Fibroblast of gingiva (primary cell): ENCODE results near the gene PLA2G6.
A peak's percentile ranks its signal among the peaks of the same experiment; 100 is the strongest.

Experiments used
- DNase-seq: peaks from one replicate; pipeline ENCODE4 v3.0.0-alpha.2; 2011; ENCODE audit warnings: low read depth

The PLA2G6 gene

DNA sequence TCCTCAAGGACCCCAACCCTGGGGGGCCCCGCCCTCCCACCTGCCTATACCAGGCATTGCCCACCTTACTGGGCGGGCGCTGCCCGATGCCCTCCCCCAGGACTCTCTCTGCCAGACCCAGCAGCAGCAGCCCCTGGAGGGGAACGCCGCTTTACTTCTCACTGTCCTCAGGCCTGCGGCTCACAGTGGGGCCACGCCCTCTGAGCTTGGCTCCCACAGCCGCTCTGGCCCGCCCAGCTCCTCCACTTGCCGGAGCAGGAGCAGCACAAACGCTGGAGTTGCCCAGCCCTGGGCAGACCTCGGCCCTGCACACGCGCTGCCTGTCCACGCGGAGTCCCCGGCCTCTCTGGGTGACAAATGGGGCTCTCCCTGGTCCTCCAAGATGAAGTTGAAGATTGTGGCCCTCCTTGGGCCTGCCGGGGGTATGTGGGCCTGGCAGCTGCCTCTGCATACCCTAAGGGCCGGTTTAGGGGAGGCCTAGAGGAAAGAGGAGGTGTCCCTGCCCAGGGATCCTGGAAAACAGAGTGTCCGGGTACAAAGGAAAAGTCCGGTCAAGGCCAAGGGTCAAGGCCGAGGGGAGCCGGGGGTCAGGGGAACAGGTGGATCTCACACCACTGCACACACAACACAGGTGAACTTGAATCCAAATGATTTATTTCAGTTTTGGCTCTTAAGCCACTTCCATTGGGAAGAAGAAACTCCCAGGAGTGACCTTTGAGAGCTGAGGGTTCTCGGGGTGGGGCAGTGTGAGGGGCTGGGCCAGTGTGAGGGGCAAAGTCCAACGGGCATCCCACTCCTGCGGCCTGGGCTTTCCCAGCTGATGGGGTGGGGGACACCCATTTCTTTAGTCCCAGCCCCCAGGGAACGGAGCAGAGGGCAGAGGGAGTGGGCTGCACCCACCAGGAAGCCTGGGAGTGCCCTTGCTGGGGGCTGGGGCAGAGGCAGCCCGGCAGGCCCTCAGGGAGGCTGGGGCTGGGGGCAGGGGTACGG lies 70.5 kb downstream of the PLA2G6 start:
- no peak for DNase-seq

DNA sequence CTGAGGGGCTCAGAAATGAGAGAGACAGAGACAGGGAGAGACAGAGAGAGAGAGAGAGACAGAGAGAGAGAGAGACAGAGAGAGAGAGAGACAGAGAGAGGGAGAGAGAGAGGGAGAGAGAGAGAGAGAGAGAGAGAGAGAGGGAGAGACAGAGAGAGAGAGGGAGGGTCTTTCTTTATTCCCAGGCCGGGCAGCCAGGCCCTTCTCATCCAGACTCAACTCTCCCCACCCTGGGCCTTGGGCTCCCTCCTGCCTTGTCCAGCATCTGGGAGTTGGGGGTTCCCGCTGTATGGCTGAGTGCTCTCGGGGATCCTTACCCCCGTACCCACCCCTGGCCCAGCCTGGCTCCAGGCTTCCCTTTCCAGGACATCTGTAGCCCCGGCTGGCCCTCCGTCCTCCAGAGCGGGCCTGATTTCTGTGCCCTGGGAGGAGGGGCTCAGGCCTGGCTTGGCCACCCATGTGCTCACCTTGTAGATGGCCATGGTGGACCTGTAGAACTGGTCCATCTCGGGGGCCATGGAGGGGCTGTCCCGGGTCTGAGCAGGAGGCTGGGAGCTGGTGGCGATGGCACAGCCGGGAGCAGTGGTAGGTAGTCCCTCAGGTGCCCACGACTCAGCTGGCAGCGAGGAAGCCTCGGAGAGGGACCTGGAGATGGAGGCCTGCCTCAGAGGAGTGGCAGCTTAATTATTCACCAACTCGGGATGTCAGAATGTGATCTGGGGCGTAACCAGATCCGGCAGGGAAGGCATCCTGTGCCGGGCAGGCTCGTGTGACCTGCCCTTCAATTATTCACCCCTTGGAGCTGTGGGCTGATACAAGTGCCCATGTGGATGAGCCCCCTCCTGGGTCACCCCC lies 71.4 kb downstream of the PLA2G6 start, which contains the start of gene BAIAP2L2:
BAIAP2L2 (minus strand) TSS at position 677 of the 855 bp plus-strand sequence; CDS start at position 518, 159 bp downstream.
- DNase-seq, result no peak

DNA sequence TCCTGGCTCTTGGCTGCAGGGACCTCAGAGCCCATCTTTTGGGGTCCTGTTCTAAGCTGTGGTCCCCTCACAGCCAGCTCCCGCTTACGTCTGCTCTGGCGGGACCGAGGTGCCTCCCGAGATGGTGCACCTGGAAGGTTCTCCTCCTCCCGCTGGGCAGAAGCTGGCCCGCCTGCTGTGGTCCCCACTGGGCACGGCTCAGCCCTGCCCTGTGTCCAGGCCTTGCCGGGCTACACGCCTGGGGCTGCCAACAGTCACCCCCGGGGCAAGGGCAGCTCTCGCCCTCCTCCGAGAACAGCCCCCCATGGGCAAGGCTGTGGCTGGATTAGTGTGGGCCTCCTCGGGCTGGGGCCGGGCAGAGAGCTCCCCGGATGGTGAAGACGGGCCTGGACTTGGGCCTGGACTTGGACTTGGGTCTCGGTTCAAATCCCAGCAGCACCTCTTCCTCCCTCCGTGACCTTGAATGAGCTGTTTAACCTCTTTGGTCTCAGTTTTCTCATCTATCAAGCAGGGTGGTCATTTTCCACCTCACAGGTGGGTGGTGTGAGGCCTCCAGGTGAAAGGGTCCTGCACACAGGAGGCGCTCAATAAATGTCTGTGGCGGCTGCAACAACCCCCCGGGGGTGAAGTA lies 72.1 kb downstream of the PLA2G6 start:
- DNase-seq, result no peak

DNA sequence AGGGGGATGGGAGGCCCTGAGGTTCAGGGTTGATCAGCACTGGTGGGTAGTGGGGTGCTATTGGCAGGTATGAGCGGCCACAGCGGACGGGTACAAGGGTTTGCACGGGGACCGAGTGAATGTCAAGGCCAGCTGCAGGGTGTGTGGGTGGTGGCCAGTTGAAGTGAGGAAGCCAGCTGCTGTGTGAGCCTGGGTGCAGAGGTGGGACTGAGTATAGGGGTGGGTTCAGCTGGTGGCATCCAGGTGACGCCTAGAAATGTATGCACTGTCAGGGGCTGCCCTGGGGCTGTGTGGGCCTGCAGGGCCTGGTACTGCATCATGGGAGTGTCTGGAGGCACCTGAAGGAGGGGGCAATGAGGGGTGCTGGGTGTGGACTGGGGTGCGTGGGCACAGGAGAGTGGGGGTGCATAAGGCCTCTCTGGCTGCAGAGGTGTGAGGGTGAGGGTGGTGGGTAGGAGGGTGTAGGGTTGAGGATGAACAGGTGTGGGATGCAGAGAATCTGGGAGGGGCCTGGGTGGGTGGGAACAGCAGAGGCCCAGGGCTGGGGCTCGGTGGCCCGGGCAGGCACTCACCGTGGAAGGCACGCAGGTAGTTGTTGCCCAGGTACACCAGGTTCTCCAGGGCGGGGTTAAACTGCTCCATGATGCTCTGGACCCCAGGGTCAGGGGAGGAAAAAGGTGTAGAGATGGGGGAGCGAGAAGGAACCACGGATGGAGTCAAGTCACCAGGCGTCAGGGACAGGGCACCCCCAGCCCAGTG lies 72.9 kb downstream of the PLA2G6 start:
- no peak for DNase-seq

DNA sequence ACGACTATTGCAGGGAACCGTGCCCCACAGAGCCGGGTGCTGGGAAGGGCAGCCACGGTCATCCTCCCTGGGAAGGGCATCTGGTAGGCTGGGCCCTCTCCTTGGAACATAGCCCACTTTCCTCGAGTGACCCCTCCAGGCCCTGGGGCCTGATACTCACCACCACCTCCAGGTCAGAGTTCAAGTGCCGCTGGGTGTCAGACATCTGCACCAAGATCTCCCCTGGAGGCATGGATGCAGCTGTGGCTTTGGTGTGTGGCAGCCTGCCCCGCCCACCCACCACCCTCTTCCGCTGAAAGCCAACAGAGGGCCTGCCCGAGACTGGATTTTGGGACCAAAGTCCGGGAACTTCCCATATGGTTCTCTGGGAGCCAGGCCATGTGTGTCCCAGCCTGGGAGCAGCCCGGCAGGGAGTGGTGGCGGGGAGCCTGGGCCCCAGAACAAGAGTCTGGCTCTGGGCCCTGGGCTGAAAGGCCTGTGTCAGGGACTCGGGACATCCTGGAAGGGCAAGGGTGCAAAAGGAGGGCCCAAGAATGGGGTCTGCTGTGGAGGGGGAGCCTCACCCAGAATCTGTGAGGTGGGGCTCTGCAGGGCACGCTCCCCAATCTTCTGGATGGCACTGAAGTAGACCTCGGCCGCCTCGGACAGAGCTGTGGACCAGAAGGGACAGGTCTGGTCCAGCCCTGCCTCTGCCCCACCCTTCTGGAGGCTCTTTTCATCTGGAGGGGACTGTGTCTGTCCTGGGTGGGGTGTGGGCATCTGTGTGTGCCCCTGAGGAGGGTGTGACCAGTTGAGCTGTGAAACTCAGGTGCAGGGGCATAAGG lies 73.7 kb downstream of the PLA2G6 start:
- peak; percentile 39 for DNase-seq

DNA sequence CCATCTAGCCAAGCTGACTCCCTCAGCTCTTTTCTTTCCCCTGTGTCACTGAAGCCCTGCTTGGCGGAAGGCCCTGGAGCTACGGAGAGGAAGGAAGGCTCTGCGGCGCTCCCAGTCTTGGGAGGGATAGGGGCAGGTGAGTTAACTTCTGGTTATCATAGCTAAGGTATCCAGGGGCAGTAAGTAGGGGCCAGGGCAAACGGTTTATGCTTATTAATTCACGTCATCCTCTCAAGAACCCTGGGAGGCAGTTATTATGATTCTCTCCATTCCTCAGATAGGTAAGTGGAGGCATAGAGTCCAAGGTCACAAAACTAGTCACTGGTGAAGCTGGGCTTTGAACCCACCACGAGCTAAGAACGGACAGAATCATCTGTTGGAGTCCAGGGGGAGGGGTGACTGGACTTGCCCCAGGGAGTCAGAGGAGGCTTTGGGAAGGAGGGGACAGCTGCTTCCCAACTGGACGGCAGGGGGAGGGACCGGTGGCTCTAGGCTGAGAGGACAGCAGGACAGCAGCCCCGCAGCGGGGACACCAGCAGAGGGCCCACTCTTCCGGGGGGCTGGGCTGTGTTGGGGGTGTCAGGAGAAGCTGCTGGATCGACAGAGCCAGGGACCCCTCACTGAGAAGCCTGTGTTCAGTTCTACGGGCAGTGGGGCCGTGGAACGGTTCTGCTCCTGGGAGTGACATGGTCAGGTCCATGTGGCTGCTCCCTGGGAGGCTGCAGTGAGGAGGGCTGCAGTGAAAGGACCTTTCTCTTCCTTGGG lies 74.6 kb downstream of the PLA2G6 start:
- DNase-seq, result no peak

DNA sequence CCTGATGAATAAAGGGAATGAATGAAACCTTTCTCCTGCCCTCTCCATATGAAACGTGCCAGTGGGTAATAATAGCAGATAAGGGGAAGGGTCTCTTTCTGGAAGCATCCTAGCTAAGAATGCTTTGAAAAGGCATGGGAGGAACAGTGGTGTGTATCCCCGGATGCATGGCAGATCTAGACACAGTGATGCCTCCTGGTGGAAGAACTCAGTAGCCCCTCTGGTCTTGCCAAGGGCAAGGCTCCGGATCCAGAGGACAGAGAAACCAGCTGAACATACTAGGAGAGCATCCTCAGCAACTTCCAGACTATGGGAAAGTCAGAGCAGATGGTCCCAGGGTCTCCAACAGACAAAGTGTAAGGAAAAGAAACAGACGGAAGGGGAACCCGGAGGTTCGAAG lies 77.5 kb downstream of the PLA2G6 start:
- DNase-seq, result no peak

DNA sequence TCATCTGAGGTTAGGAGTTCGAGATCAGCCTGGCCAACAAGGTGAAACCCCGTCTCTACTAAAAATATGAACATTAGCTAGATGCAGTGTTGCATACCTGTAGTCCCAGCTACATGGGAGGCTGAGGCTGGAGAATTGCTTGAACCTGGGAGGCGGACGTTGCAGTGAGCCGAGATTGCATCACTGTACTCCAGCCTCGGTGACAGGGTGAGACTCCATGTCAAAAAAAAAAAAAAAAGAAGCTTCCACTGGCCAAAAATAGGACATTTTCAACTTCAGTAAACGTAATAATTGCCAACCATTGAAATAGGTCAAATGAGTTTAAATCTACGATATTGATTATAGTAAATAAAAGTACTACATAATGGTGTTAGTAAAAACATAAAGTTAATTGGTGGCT lies 78.0 kb downstream of the PLA2G6 start:
- DNase-seq, result no peak

DNA sequence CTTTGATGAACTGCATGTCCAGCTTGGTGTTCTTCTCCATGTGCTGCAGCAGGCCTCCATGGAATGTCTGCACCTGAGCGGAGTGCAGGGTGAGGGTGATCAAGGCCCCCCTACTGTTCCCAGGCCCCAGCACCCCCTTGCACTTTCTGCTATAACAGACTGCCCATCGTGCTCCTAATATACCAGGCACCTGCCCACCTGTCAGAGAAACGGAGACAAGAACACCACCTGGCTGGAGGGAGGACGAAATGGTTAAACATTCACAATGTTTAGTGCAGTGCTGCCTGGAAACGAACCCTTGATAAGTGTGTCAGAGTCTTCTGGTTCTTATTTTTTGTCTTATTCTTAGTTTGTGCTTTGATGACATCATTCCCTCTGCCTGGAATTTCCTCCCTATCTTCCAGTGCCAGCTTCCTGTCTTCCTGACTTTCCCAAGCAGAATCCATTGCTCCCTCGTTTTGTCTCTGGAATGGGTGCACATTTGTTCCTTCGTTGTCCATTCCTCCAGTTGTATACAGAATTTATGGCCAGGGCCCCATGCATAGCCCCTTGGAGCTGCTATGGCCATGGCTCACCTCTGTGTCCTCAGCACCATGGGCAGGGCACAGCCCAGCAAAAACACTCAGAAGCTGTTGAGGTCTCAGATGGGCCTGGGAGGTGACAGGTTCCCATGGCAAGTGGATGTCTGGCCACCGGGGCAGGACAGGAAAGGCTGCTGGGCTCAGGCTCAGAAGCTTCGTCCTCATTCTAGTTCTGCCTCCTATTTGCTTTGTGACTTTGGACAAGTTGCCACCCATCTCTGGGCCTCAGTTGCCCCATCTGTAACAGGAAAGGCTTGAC lies 83.0 kb downstream of the PLA2G6 start:
- DNase-seq, result peak; percentile 16

DNA sequence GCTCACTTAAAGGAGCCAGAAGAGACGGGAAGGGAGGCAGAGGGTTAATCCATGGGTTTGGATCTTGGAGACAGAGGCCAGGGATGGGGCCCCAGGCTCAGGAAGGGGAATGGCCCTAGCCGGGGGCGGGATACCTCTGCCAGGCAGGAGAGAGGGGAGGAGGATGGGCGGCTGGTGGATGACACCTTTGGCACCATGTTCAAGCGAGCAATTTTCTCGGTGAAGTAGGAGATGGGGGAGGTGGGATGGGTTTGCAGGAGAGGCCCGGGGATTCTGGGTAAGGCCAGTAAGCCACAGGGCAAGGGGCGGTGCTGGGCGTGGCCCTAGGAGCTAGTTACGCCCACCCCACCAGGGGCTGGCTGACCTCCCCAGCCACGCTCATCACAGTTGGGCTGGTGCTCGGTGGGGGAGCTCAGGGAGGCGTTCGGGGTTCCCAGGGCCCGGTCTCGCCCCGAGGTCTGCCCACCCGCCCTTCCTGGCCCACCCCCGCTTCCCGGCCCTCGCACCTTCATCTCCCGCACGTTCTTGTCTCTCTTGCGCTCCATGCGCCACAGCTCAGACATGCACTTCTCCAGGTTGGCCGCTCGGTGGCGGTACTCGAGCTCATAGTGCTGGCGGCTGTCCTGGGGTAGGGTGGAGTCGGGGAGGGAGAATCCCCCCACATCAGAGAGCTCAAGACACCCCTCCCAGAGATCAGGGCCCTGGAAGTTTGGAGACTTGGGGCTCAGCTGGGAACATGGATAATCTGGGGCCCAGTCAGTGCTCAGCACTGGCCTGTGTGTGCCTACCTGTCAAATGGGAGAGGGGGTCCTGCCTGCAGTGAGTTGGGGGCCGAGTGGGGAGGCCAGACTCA lies 83.8 kb downstream of the PLA2G6 start:
- no peak for DNase-seq

DNA sequence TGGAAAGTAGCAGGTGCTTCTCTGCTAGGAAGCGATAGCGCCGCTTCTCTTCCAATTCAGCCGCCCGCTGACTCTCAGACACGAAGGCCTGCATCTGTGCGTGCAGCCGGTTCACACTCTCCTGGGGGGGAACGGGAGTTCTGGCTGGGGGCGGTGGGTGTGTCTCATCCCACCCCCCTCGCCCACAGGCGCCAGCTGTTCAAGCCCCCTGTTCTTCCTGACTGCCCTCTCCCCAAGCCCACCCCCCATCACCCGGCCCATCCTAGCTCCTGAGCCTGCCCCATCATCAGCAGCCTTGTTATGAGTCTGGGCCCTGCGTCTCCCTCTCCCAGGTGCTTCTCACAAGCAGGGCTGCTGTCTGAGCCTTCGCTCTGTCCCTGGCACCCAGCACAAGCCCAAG lies 84.6 kb downstream of the PLA2G6 start:
- no peak for DNase-seq

DNA sequence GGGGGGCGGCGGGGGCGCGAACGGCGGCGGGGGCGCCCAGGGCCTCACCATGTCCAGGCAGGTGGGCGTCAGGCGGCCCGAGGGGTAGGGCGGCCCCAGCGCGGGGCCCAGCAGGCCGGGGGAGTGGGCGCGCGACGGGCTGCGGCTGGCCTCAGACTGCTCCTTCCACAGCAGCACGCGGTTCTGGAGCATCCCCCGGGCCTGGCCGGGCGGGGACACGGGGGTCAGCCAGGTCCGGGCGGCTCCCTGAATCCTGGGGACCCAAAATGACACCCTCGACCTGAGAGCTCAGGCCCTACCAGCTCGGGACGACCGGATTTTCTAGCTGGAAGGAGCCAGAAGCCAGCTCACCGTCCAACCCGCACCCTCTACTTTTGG lies 92.2 kb downstream of the PLA2G6 start:
- no peak for DNase-seq

DNA sequence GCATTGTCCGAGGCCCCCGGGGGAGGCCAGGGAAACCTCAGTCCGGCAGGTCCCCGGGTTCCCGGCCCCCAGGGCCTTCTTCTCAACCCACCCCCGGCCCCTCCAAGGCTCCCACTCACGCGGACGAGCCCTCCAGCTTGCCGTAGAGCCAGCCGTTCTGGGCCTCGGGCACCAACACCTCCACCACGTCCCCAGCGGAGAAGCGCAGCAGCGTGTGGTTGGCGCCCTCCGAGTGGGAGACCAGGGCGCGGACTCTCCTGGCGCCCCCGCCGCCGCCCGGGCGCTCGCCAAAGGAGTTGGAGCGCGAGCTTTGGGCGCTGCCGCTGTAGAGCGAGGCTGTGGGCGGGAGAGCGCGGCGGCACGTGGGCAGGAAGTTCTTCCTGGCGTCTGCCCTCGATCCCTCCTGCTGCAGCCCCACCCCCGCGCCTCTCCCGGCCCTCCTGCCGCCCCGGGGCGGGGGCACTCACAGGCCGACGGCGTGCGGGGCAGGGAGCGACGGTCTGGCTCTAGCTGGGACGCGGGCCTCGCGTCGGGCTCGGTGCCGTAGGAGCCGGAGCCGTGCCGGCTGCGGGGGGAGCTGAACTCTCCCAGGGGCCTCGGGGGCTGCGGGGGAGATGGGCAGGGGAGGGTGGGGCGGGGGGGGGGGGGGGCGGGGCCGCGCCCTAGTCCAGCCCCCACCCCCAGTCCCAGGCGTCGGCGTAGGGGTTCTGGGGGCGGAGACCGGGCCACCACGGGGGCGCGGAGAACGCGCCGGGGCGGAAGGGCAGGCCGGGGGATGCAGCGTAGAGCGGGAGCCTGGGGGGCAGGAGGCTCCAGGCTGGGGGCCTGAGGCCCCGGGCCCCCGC lies 92.8 kb downstream of the PLA2G6 start:
- DNase-seq, result no peak

DNA sequence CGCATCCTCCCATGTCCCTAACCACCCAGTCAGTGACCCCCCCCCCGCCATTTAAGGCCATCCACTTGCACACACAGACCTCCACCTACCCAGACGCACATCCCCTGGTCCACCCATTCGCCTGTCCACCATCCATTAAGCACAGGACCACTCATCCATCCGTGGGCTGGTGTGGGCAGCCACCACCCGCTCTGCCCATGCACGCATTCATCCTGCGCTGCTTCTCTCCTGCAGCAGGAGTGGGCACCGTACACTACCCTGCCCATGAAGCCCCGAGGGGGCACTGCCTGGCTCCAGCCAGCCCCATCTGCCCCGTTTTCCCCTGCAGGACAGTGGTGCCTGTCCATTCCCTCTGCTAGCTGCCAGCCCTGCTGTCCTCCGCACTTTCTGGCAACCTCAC lies 93.8 kb downstream of the PLA2G6 start:
- no peak for DNase-seq

DNA sequence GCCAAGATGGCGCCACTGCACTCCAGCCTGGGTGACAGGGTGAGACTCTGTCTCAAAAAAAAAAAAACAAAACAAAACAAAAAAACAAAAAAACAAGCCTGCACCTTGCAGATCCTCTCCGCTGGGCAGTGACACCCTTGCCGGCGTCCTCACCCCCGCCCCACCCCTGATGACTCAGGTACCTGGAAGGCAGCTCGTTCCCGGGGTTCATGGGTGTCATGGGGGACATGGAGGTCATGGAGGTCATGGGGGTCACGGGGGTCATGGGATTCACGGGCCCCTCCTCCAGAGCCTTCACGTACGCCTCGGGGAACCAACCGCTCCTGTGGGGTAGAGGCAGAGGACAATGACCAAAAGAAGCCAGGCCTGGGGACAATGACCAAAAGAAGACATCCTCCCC lies 94.7 kb downstream of the PLA2G6 start:
- no peak for DNase-seq

DNA sequence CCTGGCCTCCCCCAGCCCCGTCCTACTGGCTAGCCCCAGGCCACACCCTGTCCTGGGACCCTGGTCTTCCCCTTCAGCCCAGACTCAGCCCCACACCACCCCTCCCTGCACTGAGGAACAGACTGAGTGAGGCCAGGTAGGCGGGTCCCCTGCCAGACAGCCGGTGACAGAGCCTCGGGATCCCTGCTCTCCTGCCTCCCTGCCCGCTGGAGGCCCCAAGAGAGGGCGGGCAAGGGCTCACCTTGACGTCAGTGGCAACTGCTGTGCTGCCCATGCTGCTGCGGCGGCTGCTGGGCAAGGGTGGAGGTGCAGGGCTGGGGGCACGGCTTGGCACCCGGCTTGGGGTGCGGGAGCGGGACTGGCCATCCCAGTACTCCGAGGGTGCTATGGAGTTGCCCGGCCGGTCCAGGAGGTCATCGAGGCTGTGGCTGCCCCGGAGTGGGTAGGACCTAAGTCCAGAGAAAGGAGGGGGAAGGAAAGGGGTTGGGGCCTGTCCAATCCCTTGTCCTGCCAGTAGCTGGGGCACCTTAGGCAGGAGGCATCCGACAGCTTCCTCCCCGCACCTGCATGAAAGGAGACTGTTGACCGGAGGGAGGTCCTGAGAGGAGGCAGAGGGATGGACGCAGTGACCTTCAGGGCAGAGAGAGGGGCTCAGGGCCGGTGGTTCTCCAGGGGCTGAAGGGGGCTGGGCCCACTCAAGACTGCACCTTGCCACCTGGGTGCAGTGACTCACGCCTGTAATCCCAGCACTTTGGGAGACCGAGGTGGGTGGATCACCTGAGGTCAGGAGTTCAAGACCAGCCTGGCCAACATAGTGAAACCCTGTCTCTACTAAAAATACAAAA lies 95.4 kb downstream of the PLA2G6 start:
- DNase-seq, result no peak
